Immature natural killer cell (primary cell): Measurements from ENCODE around the gene DHX15. TPM values are rescaled to one million over a fixed set of nuclear protein-coding genes. Genes with fewer than 3 reads are reported as not detected.

Source experiments
- DNase-seq, 3 donors: peaks; one replicate each; pipeline ENCODE4 v3.0.0; 2022; ENCODE audit warnings: mixed read lengths in 1 of 3
- H3K27ac Mint-ChIP-seq, 6 donors: one replicate each; pipeline ENCODE4 v1.8.0; 2020; ENCODE audit warnings: mixed read lengths in 6 of 6, mild to moderate bottlenecking in 5 of 6, inconsistent platforms in 4 of 6, moderate library complexity in 3 of 6
- H3K27me3 Mint-ChIP-seq, 3 donors: one replicate each; pipeline ENCODE4 v1.8.0; 2020 to 2021; ENCODE audit warnings: low read depth in 3 of 3, mild to moderate bottlenecking in 3 of 3, mixed read lengths in 3 of 3, moderate library complexity in 3 of 3, inconsistent platforms in 1 of 3
- H3K36me3 Mint-ChIP-seq, 3 donors: one replicate each; pipeline ENCODE4 v1.8.0; 2020; ENCODE audit warnings: mixed read lengths in 3 of 3, inconsistent platforms in 2 of 3, mild to moderate bottlenecking in 2 of 3
- H3K4me1 Mint-ChIP-seq, 2 donors: one replicate each; pipeline ENCODE4 v1.8.0; 2020; ENCODE audit warnings: inconsistent platforms in 2 of 2, mild to moderate bottlenecking in 2 of 2, mixed read lengths in 2 of 2, moderate library complexity in 1 of 2
- H3K4me3 Mint-ChIP-seq, 5 donors: one replicate each; pipeline ENCODE4 v1.8.0; 2020; ENCODE audit warnings: mild to moderate bottlenecking in 5 of 5, mixed read lengths in 5 of 5, inconsistent platforms in 3 of 5, moderate library complexity in 3 of 5
- H3K9me3 Mint-ChIP-seq, 6 donors: one replicate each; pipeline ENCODE4 v1.8.0; 2020; ENCODE audit warnings: mild to moderate bottlenecking in 6 of 6, mixed read lengths in 6 of 6, inconsistent platforms in 4 of 6, moderate library complexity in 3 of 6
- polyA plus RNA-seq, 3 donors: library from polyadenylated mRNA; unstranded; fragments of 300-500 nt; fragmentation: Illumina TruSeq; gene quantifications; one replicate each; pipeline ENCODE4 v1.2.3, GENCODE V29; 2021

Gene DHX15
- polyA plus RNA-seq, 3 donors from 2014 or later = 41.7 to 71.4 (median 65.4) TPM

- no peak for DNase-seq
- peak overlapping the region in 3 of 5 donors; percentile 31 to 45 (median 41) for H3K4me3 Mint-ChIP-seq
- H3K27ac Mint-ChIP-seq = peak overlapping the region in 2 of 6 donors; percentile 52 to 76
- H3K36me3 Mint-ChIP-seq = peaks cover 10 to 30% (median 15%) of the 10 kb centered on the region in 3 donors
- no peaks in the 10 kb centered on the region for H3K9me3 Mint-ChIP-seq
- peaks cover 71 to 96% of the 10 kb centered on the region in 2 donors for H3K4me1 Mint-ChIP-seq
- H3K27me3 Mint-ChIP-seq = peaks cover 0 to 2% (median 0%) of the 10 kb centered on the region in 3 donors
Measured at GRCh38 chr4:24570574-24571236, 13.6 kb downstream of the DHX15 start.

- Mint-ChIP-seq H3K4me3 (peak overlapping the region in 4 of 5 donors; percentile 4 to 41 (median 22)), H3K4me1 (peaks cover 71 to 96% of the 10 kb centered on the region in 2 donors), H3K27ac (peak overlapping the region in 4 of 6 donors; percentile 6 to 76 (median 26))
Measured at GRCh38 chr4:24570172-24570571, 14.2 kb downstream of the DHX15 start.

GRCh38 chr4:24569662-24570061 is 14.7 kb downstream of the DHX15 start:
- Mint-ChIP-seq H3K36me3 (peaks cover 9 to 23% (median 15%) of the 10 kb centered on the region in 3 donors), H3K27ac (peak overlapping the region in 4 of 6 donors; percentile 41 to 69 (median 54)), H3K4me3 (peak overlapping the region in 3 of 5 donors; percentile 4 to 27 (median 12)), H3K9me3 (no peaks in the 10 kb centered on the region), H3K27me3 (peaks cover 0 to 2% (median 0%) of the 10 kb centered on the region in 3 donors), H3K4me1 (peaks cover 75 to 96% of the 10 kb centered on the region in 2 donors)
- DNase-seq = no peak

More at GRCh38 chr4:24570172-24570571, 14.2 kb downstream of the DHX15 start:
- Mint-ChIP-seq H3K9me3 (no peaks in the 10 kb centered on the region), H3K27me3 (peaks cover 0 to 2% (median 0%) of the 10 kb centered on the region in 3 donors), H3K36me3 (peaks cover 9 to 25% (median 15%) of the 10 kb centered on the region in 3 donors)
- DNase-seq = no peak

- Mint-ChIP-seq H3K4me1 (peaks cover 77 to 98% of the 10 kb centered on the region in 2 donors), H3K27ac (peak overlapping the region in 1 of 6 donors; percentile 32), H3K4me3 (no peak overlapping the region), H3K27me3 (no peaks in the 10 kb centered on the region), H3K36me3 (peaks cover 3 to 14% (median 8%) of the 10 kb centered on the region in 3 donors), H3K9me3 (no peaks in the 10 kb centered on the region)
- no peak for DNase-seq
Measured at GRCh38 chr4:24568425-24568824, 15.9 kb downstream of the DHX15 start.

- H3K27ac Mint-ChIP-seq = peak overlapping the region in 5 of 6 donors; percentile 4 to 56 (median 20)
- peaks cover 9 to 26% (median 16%) of the 10 kb centered on the region in 3 donors for H3K36me3 Mint-ChIP-seq
- H3K27me3 Mint-ChIP-seq = no peaks in the 10 kb centered on the region
- no peaks in the 10 kb centered on the region for H3K9me3 Mint-ChIP-seq
- H3K4me1 Mint-ChIP-seq = peaks cover 76 to 99% of the 10 kb centered on the region in 2 donors
- no peak for DNase-seq
- H3K4me3 Mint-ChIP-seq = no peak overlapping the region
Measured at GRCh38 chr4:24565054-24565453, 19.3 kb downstream of the DHX15 start.

GRCh38 chr4:24564488-24564887 is 19.9 kb downstream of the DHX15 start:
- Mint-ChIP-seq H3K9me3 (no peaks in the 10 kb centered on the region), H3K36me3 (peaks cover 9 to 24% (median 16%) of the 10 kb centered on the region in 3 donors), H3K27ac (peak overlapping the region; percentile 4 to 84 (median 26)), H3K4me1 (peaks cover 76 to 99% of the 10 kb centered on the region in 2 donors), H3K27me3 (no peaks in the 10 kb centered on the region), H3K4me3 (peak overlapping the region in 1 of 5 donors; percentile 2)
- no peak for DNase-seq

GRCh38 chr4:24561438-24562139 is 22.8 kb downstream of the DHX15 start:
- peaks cover 9 to 17% (median 13%) of the 10 kb centered on the region in 3 donors for H3K36me3 Mint-ChIP-seq
- H3K4me3 Mint-ChIP-seq = no peak overlapping the region
- DNase-seq = no peak
- no peaks in the 10 kb centered on the region for H3K9me3 Mint-ChIP-seq
- peak overlapping the region in 2 of 6 donors; percentile 67 to 70 for H3K27ac Mint-ChIP-seq
- peaks cover 81 to 99% of the 10 kb centered on the region in 2 donors for H3K4me1 Mint-ChIP-seq
- no peaks in the 10 kb centered on the region for H3K27me3 Mint-ChIP-seq

GRCh38 chr4:24560868-24561368 is 23.4 kb downstream of the DHX15 start:
- H3K36me3 Mint-ChIP-seq = peaks cover 9 to 19% (median 13%) of the 10 kb centered on the region in 3 donors
- H3K27me3 Mint-ChIP-seq = no peaks in the 10 kb centered on the region
- no peak for DNase-seq
- peak overlapping the region in 1 of 6 donors; percentile 1 for H3K27ac Mint-ChIP-seq
- H3K9me3 Mint-ChIP-seq = no peaks in the 10 kb centered on the region
- peaks cover 81 to 99% of the 10 kb centered on the region in 2 donors for H3K4me1 Mint-ChIP-seq
- H3K4me3 Mint-ChIP-seq = peak overlapping the region in 1 of 5 donors; percentile 50

GRCh38 chr4:24559889-24560288 is 24.5 kb downstream of the DHX15 start:
- Mint-ChIP-seq H3K27me3 (no peaks in the 10 kb centered on the region), H3K9me3 (no peaks in the 10 kb centered on the region), H3K36me3 (peaks cover 9 to 25% (median 13%) of the 10 kb centered on the region in 3 donors), H3K27ac (no peak overlapping the region), H3K4me1 (peaks cover 77 to 98% of the 10 kb centered on the region in 2 donors), H3K4me3 (peak overlapping the region in 1 of 5 donors; percentile 18)
- DNase-seq = no peak

- Mint-ChIP-seq H3K9me3 (no peaks in the 10 kb centered on the region), H3K27ac (peak overlapping the region in 3 of 6 donors; percentile 24 to 55 (median 41)), H3K27me3 (no peaks in the 10 kb centered on the region), H3K36me3 (peaks cover 9 to 25% (median 13%) of the 10 kb centered on the region in 3 donors), H3K4me3 (peak overlapping the region in 1 of 5 donors; percentile 39), H3K4me1 (peaks cover 71 to 98% of the 10 kb centered on the region in 2 donors)
- no peak for DNase-seq
Measured at GRCh38 chr4:24559032-24559821, 25.1 kb downstream of the DHX15 start.

GRCh38 chr4:24557026-24558025 is 27.0 kb downstream of the DHX15 start:
- Mint-ChIP-seq H3K4me3 (peak overlapping the region in 4 of 5 donors; percentile 1 to 41 (median 13)), H3K4me1 (peaks cover 62 to 85% of the 10 kb centered on the region in 2 donors), H3K36me3 (peaks cover 6 to 22% (median 10%) of the 10 kb centered on the region in 3 donors), H3K9me3 (no peaks in the 10 kb centered on the region), H3K27ac (peak overlapping the region in 5 of 6 donors; percentile 28 to 69 (median 48)), H3K27me3 (no peaks in the 10 kb centered on the region)
- no peak for DNase-seq
